Retina (tissue), 1 donor: ENCODE results near the gene CIAPIN1.
"Not testable (repeated sequence)": the region's sequence is repeated elsewhere in the genome, so short reads cannot be mapped to it uniquely, and the experiment has no call there.

Experiments
- DNase-seq: peaks from one replicate; pipeline ENCODE4 v3.0.0-alpha.2; 2016

CIAPIN1 gene

DNA sequence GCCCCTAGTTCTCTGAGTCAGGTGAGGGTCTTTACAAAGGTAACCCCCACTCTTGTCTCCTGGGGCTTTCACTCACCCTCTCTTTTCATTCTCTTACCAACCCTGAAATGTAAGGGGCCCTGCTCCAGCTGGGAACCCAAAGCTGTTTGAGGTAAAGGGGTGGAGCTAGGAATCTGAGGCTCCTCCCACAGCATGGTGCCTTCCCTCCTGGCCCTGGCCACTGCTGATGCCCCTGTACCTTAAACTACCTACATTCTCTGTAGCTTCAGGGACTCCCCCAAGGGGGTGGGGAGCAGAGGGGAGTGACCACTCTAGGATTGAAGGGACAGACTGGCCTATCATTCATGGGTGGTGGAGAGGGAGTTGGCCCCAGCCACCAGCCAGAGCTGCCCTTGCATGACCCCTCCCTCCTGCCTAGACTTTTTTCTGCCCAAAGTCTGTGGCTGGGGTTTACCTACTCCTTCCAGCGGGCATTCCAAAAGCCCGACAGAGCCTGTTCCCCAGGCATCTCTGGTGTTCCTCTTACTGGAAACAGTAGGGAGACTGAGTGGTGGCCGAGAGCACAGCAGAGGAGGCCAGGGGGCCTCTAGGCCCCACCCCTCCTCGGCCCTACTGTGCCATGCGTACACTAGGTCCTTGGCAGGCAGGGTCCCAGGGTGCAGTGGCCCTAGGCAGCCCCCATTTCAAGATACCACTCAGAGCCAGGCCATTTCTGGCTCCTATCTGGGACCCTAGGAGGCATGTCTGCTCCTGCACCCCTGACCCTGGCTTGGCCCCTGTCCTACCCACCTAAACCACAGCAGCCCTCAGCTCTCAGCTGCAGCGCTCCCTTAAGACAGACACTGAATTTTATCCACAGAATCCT lies 29.6 kb upstream of the CIAPIN1 start:
- no peak for DNase-seq

DNA sequence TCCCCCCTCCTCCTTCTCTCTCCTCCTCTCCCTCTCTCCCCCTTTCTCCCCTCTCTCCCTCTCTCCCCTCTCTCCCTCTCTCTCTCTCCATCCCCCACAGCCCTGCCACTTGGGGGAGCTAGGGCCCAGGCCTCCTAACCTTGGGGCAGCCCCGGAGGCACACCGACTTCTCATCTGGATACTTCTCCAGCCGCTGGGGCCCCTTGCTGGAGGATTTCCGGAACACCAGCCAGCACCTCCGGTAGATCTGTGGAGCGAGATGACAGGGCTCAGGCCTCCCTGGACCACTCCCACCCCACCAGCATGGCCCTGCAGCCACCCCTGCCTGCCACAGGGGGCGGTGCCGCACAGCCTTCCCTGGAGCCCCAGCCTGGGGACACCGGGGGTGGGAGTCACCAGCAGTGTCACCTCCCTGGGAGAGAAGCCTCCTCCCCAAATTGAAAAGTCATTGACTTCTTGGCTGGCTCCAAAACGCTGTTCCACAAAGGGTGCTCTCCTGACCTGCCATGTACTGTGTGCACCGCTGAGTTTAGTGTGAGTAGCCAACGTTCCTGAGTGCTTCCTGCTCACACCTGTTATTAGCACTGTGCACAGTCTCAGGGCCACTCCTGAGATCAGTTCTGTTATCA lies 28.6 kb upstream of the CIAPIN1 start:
- peak; percentile 54 for DNase-seq

DNA sequence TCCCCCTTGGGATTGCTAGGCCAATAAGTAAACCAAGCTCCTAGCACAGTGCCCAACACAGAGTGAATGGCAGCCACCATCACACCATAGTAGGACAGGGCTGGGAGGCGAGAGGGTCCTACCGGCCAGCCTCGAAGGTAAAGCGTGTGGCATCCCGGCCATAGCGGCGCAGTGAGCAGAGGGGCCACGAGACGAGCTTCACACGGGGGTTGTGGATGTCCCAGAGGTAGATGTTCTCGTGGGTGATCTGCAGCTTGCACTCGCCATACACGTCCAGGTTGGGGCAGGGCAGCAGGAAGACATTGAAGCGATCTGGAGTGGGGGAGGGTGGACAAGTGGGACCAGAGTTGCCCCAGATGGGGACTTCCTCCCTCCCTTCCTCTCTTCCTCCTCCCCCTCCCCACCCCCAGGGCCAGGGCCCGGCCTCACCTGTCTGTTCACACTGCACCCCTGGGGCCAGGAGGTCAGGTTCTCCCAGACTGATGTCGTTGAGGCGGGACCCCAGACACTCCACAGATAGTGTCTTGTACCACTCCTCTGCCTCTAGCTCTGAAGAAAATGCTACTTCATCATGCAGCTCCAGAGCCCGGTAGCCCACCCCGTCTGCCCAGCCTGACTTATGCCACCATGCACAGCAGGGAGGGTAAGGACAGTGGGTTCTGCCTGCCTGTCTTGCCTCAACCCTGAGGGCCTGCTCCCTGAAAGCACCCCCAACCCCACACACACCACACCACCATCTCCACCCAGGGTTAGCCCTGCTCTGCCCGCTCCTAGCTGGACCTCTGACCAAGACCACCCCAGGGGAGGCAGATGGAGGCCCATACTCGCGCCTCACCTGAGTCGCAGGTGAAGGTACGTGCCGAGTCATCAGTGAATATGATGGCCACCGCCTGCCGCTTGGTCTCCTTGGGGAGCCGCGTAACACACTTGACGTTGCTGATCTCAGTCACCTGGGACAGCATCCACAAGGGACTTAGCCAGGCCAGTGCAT lies 27.8 kb upstream of the CIAPIN1 start:
- DNase-seq = no peak

DNA sequence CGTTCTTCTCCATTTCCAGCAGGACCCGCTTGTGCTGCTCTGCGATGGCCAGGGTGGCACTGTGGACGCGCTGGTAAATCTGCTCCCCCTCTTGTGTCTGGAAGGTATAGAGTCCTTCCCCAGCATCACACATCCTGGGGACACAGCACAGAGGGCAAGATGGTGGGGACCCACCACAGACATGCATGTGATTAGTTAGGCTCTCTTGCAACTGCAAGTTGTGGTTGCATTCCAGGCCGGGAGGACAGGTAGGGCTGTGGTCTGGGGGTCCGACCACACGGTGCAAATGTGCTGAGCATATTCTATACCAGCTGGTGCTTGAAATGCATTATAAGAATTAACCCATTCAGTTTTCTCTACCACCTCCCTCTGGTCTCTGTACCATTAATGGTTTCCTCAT lies 26.7 kb upstream of the CIAPIN1 start:
- DNase-seq = no peak

DNA sequence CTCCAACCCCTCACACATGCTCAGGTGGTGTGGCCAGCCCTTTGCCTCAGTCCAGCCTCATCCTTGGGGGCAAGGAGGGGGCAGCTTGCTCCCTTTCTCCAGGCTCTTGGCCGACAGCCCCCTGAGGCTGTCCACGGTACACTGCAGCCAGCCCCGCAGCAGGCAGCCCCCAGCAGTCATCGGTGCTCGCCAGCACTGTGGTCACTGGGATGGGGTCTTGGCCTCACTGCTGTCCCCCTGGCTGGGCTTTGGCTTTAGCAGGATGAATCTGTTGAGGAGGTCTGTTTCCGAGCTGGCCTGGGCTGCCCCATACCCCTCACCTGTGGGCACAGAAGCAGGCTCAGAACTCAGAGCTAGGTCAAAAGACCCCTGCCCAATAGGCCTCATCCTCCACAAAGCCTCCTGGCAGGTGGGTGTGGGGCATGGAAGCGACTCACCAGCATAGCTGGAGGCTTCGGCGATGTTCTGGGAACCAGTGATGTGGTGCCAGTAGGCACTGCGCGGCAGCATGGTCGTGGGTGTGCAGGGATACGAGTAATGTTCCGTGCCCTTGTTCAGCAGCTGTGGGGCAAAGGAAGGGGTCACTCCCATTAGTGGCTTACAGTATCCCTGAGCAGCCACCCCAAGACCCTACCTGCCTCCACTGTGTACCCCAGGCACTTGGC lies 26.1 kb upstream of the CIAPIN1 start:
- DNase-seq = no peak

DNA sequence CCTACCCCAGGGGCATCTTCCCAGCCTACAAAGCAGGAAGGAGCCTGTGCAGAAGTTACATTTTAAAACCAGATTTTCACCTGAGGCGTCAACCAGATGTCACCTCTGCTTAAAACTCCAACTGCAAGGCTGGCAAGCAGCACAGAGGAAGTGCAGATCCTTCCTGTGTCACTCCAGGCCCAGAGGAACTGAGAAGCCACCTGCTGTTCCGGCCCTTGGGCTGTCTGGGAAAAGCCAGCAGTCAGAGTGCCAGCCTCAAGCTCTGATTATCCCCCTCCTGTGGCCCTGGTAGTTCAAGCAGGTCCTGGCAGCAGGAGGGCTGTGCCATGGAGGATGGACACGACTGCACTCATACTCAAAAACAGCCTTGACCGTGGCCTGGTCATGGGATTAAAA lies 25.5 kb upstream of the CIAPIN1 start:
- no peak for DNase-seq

DNA sequence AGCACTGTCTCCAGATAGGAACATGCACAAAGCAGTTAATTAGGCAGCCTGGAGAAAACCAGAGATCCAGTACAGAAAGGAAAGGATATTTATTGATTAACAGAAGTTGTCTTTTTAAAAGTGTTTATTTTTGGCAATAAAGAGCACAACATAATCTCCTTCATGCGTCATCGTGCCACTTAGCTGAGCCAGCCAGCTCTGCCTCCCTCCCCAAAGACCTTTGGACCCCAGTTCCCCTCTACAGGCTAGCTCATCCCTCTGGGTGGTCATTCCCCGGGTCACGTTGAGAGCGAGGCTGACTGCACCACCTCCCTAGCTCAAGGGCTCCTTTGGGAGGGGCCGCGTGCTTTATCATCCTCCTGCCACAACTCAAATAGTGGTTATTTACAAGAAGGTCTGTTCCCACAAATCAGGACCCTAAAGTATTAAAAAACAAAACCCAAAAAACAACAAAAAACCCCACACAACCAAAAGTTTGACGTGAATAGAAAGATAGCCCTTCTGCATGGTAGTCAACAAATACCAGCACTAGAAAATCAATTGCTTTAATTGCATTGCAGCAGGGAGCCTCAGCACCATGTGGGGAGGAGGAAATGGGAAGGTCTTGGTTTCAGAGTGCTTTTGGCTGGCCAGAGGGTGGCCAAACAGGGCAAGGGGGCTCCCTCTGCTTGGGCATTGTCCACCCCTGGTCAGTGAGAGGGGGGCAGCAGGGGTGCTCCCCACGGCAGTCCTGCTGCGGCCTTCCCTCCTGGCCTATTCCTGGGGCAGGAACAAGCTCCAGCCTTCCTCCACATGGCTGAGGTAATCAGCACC lies 24.9 kb upstream of the CIAPIN1 start:
- DNase-seq = no peak

DNA sequence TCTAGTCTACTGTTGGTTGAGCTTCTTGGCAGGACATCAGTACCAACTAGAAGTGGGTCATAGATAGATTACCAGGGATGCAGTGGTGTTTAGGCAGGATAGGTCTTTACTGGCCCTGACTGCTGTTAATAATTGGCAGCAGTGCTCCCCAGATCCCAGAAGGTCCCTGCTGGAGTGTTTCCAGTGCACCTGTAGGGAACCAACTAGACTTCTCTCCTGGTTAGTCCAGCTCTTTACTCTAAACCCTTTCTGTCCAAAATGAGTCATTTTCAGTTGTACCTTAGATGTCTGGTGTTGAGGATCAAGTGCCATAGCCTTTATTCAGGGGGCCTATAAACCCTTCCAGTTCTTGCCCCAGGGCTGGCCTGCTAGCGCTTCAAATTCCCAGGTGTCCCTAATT lies 24.0 kb upstream of the CIAPIN1 start:
- no peak for DNase-seq

DNA sequence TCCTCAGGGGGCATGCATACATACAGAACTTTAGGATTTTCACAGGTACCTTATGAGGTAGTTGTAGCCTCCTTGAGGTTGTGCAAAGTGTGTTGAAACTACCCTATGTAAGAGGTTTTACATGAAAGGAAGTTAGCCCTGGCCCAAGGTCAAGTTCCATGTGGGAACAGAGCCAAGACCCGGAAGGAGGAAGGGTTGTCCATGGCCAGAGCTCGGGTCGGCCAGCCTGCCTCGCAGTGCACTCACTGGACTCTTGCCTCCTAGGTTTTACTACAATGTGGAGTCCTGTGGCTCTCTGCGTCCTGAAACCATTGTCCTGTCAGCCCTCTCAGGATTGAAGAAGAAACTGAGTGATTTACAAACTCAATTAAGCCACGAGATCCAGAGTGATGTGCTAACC lies 23.5 kb upstream of the CIAPIN1 start:
- no peak for DNase-seq

DNA sequence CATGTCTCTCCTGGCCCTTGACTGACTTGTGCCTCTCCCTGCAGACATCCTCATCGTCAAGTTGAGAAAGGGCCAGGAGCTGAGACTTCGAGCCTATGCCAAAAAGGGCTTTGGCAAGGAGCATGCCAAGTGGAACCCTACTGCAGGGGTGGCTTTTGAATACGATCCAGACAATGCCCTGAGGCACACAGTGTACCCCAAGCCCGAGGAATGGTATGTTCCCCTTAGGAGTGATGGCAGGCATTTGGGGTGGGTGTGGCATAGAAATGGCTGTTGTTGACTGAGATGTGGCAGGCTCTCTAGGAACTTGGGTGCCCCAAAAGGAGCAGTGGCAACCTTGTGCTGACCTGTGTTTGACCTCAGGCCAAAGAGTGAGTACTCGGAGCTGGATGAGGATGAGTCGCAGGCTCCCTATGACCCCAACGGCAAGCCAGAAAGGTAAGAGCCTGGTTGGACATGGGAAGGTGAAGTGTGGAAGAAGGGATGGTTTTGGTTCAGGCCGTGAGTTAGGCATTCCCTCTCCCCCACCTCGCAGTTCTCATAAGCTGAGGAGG lies 22.8 kb upstream of the CIAPIN1 start:
- no peak for DNase-seq

DNA sequence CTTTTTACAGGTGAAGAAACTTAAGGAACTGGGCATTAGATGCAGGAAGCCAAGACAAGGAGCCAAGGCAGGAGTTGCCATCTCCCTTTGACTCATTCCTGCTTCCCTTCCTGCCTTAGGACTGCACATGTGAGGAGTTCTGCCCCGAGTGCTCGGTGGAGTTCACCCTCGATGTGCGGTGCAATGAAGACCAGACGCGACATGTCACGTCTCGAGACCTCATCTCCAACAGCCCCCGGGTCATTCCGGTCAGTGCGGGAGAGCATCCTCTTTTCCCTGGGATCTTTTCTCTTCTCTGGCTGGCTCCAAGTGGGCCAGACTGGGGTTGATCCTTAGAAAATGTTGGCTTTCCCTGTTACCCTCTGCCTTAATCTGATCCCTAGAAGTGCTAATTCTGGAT lies 21.9 kb upstream of the CIAPIN1 start:
- DNase-seq = no peak

DNA sequence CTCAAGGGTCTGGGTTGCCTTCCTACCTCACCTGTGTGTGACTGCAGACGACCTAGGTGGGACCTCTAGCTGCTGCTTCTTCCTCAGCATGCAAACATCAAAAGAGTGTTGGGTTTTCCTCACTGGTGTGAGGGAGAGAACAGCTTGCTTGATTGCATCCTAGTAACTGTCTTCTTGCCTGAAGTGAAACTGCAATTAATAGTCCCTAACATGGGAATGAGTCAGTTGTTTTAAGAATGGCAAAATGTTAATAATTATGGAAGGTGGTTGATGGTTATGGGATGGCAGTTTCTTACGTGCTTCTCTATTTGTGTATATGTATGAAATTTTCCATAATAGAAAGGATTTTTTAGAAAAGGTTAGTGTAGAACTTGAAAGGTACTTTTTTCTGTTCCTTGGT lies 21.2 kb upstream of the CIAPIN1 start:
- DNase-seq = no peak

DNA sequence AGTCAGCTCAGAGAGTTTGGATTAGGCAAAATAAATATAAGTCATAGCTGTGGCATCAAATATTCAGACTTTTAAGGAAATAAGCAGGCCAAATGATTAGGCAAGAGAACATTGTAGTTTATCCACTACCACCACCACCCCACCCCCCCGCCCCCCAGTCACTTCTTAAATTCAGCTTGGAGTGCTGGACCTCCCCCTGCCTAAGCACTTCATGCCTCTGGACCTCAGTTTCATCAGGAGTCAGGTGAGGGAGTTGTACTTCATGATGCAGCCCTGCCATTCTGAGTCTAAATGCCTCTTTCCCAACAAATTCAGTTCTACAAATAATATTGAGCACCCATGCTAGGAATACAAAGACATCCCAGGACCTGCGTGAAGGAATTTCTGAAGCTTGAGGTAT lies 17.3 kb upstream of the CIAPIN1 start:
- DNase-seq = no peak

DNA sequence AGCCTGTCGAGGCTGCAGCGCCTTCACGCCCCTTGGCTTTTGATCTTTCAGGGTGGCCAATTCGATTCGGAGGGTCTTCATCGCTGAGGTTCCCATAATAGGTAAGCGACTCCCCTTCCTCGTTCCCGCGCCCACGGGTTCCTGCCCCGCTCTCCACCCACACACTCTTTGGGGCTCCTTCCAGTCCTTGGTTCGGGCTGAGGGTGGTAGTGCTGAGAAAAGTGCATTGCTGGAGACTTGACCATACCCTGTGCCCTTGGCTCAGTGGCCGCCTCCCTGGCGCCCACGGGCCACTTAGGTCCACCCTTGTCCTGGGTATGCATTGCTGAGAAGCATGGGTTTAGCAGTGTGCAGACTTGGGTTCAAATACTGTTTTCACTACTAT lies 15.8 kb upstream of the CIAPIN1 start:
- no peak for DNase-seq

DNA sequence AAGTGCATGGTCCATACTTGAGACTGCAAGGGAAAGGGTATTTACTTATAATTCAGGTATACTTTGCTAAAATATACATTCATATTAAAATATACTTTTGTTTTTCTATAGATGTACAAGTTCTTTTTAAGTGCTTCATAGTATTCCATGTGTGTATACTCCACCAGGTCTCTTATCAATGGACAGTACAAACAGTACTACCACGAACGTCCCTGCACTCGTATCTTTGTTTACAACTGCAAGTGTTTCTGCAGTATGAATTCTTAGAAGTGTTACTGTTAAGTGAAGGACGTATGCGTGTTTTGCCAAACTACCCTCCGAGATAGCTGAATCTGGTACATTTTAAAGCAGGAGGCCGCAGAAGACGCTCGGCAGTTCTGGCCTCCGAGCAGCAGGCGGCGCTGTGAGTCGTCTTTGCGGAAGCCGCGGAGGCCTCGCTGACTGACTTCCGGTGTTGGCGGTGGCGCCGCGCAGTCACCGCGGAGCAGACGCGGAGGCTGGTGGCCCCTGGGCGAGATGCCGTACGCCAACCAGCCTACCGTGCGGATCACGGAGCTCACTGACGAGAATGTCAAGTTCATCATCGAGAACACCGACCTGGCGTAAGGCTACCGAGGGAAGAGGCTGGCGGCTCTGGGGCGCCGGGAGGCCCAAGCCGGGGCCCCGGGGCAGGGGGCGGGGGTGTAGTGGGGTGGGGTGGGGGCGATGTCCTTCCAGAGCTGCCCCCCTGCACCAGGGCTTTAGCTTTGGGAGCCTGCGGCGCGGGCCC lies 15.2 kb upstream of the CIAPIN1 start, which contains the start of gene POLR2C:
Gene POLR2C (plus strand): TSS at position 471 of the 769 bp plus-strand sequence. CDS start 46 bp downstream, at position 517.
- peak; percentile 95 for DNase-seq

DNA sequence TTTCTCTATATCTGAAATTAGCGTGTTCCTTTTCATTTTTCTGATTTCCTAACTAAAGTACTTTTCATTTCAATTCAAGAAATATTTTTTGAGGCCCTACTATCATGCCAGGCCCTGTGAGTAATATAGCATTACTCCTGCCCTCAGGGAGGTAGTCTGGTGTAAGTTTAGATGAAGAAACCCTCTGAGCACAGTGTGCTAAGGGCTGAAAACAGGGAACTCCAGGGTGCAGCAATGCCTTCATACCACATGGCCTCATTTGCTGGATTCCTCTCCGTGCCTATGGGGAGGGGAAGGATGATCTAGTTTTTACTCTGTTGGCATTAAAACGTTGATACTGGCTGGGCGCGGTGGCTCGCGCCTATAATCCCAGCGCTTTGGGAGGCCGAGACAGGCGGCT lies 4.8 kb upstream of the CIAPIN1 start:
- no peak for DNase-seq

DNA sequence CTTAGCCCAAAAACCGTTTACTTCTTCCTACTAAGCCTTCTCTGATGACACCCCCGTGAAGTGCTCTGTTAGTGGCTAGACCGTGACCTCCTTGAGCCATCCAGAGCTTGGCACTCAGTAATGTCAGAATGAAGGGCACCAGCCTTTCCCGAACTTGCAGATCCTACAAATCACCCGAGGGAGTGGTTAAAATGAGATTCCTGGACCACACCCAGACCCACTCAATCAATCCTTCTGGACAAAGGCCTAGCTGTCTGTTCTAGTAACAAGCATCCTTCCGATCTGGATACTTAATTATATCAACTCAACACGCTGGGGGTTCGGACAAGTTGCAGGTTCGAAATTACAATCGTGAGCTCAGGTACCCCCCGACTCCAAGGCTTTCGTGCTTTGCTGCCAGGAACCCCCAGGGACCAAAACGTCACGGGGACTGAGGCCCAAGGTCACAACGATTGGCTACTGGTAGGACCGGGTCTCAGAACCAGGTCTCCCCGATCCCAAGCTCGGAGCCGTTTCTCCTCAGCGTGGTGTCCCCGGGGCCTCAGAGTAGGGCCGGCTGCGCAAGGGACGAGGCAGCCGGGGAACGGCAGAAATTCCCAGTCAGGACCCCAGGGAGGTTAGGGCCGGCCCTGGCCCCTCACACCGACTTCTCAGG lies 527 bp downstream of the CIAPIN1 start:
- peak; percentile 80 for DNase-seq

DNA sequence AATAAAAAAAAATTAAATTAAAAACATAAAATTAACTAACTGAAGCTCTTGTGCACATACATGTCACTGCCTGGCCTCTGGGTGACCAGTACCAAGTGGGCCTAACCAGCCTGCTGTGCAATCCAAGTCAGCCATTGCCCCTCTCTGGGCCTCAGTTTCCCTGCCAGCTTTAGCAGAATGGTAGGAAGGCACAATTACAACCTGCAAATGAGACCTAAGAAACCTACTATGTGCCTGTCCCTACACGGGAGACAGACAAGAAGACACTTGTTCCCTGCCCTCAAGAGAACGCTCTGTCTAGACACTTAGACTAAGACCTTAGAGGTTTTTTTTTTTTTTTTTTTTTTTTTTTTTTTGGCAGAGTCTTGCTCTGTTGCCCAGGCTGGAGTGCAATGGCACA lies 1.7 kb downstream of the CIAPIN1 start:
- DNase-seq = no peak

DNA sequence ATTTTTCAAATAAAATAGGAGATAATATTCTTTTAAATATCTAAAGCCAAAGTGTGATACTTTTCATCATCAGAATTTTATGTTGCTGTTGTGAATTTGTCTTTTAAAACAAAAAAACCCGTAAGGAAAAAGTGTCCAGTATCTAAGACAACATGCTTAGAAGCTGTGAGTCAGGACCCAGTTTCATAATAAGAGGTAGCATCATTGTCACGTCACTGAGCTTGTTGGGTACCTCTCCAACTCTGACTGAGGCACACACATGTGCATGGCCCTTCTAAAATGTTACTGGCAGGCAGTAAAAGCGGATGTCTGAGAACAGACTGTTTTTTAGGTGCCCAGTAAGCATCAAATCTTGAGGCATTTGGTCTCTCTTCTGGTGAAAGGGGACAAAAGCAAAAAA lies 2.5 kb downstream of the CIAPIN1 start:
- DNase-seq = no peak

DNA sequence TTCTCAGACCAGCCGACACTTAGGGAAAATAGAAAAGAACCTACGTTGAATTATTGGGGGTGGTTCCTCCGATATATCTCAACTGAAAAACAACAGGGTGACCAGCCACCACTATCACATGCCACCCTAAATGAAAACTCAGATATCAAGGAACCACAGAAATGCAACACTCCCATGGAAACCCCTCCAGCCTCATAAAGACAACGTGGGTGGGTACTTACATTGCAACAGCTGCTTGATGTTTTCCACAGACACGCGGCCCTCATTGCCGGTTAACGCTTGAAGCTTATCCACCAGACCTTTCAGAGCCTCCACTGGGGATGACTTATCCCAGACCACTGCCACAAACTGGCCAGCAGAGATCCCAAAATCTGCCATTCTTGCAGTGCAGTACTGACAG lies 6.6 kb downstream of the CIAPIN1 start:
- not testable (repeated sequence) for DNase-seq
